ENCODE data around the gene KLHL2.
"Not testable (repeated sequence)": the region's sequence is repeated elsewhere in the genome, so short reads cannot be mapped to it uniquely, and the experiment has no call there.

DNA sequence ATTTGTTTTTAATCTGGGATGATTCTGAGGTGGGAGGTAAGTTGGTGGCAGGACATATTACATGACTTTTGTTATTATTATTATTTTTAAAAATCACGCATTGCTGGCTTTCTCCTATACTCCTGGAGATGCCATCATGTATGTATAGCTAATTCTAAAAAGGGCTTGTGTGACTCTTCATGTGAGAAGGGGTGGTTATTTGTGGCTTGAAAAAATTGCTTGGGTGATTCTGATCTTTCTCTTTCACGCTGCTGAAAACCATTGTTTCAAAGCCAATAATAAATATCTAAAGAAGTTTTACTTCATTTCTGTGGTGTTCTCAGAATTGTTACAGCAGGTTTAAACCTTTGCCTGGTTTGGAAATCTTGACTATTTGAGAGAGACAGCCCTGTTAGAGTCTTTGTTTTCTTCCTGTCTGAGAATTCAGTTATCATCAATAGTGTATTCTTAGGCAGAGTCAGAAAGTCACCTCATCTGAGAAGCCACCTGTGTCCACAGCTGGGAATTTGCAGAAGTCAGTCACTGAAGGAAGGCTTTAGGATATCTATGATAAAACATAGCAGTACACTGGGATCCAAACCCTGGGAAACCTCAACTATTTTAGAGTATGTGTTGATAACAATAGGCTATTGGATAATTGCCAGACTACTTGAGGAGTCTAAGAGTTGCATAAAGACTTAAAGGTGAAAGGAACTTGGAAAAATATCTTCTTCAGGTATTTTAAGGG, 8.6 kb downstream of the KLHL2 start:
- TF ChIP-seq, protein P1, sequence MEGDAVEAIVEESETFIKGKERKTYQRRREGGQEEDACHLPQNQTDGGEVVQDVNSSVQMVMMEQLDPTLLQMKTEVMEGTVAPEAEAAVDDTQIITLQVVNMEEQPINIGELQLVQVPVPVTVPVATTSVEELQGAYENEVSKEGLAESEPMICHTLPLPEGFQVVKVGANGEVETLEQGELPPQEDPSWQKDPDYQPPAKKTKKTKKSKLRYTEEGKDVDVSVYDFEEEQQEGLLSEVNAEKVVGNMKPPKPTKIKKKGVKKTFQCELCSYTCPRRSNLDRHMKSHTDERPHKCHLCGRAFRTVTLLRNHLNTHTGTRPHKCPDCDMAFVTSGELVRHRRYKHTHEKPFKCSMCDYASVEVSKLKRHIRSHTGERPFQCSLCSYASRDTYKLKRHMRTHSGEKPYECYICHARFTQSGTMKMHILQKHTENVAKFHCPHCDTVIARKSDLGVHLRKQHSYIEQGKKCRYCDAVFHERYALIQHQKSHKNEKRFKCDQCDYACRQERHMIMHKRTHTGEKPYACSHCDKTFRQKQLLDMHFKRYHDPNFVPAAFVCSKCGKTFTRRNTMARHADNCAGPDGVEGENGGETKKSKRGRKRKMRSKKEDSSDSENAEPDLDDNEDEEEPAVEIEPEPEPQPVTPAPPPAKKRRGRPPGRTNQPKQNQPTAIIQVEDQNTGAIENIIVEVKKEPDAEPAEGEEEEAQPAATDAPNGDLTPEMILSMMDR (IDR thresholded peaks at IDR 0.05), result not testable (repeated sequence)
- not testable (repeated sequence) for TF ChIP-seq POLR2A (IDR thresholded peaks at IDR 0.05)
